Measurements from ENCODE around the gene HCRTR2. TPM values are rescaled to one million over a fixed set of nuclear protein-coding genes. Genes with fewer than 3 reads are reported as not detected.

Gene HCRTR2
- total and polyA plus RNA-seq, 2 of the 8 experiments (the other 6 are each of a cell fraction or from before 2014, with no cell fraction given) = 0.19 to 0.23 TPM

DNA sequence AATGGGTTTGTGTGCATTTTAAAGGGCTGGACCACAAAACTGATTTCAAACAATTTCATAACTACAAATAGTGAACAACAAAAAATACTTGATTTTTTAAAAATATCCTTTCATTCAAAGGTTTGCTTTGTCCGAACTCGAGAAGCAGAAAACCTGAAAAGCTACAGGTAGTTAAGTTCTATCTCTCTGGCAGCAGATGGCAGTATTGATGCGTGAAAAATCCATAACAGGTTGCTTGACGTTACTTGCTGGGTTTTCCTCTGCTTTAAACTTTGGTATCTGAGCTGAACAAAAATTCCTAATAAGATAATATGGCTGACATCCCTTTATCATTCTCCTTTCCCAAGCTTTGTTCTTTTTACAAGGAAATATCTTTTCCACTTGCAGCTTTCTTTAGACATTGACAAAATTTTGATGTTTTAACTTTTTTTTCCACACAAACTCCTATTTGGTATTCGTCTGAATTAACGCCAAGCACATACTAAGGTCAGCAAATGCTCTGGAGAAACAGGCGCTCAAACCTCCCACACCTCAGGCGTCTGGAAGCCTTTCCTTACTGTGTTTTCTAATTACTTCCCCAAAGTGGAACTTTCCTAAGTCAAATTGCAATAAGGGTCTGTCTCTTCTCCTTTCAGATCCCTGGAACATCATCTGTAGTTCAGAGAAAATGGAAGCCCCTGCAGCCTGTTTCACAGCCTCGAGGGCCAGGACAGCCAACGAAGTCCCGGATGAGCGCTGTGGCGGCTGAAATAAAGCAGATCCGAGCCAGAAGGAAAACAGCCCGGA lies 102.6 kb downstream of the HCRTR2 start:
- POLR2A ChIA-PET (ENCODE audit: partially characterized antibody) = no interaction called here
- peak; percentile 96 for FAIRE-seq
- no peak overlapping the region for H2BK20ac ChIP-seq (ENCODE audit: low read length)
- no peaks in the 10 kb centered on the region for H3K9me3 ChIP-seq (ENCODE audit: insufficient read depth in 2 of 2, low read depth in 1 of 2, low read length in 1 of 2)
- H3K23me2 ChIP-seq (ENCODE audit: low read depth, low read length) = no peaks in the 10 kb centered on the region; the same call in 1 of the 2 replicates
- H3K4me3 ChIP-seq (ENCODE audit: extremely low read depth in 1 of 4, insufficient read depth in 2 of 4, low read depth in 3 of 4, low read length in 4 of 4) = no peak overlapping the region
- H3K36me3 ChIP-seq (ENCODE audit: control insufficient read depth in 2 of 4, insufficient read depth in 4 of 4, low read length in 3 of 4) = no peaks in the 10 kb centered on the region
- no peak overlapping the region for H2BK5ac ChIP-seq (ENCODE audit: low read depth, low read length)
- H3K18ac ChIP-seq (ENCODE audit: extremely low read depth, low read length) = no peak overlapping the region
- H3K27me3 ChIP-seq (replicated peaks in 1 of 4; ENCODE audit: control insufficient read depth in 3 of 4, extremely low read depth in 1 of 4, insufficient read depth in 3 of 4, low read length in 3 of 4) = no peaks in the 10 kb centered on the region
- no peak overlapping the region for H2AK5ac ChIP-seq (ENCODE audit: low read depth, low read length)
- H3K14ac ChIP-seq (ENCODE audit: insufficient read length) = no peak overlapping the region
- H3K4me2 ChIP-seq (ENCODE audit: insufficient read depth in 1 of 2, low read depth in 2 of 2, low read length in 2 of 2) = peak overlapping the region in 1 of 2 experiments; percentile 3; a peak in 1 of 4 replicates
- H3K23ac ChIP-seq (ENCODE audit: insufficient read length) = no peak overlapping the region
- CTCF ChIA-PET (ENCODE audit: partially characterized antibody) = interaction anchor here (0.8 to 2.0 kb wide), 18 partner anchors 9 to 1366 kb away, joined by 3 to 15 read pairs (median 4); partner anchors contain the start of gene DST
- no peak overlapping the region for H4K8ac ChIP-seq (ENCODE audit: extremely low read depth, insufficient read depth, low read length)
- no peak overlapping the region for H4K5ac ChIP-seq (ENCODE audit: insufficient read length, low read depth, low read length)
- H2BK12ac ChIP-seq (ENCODE audit: low read depth, low read length) = no peak overlapping the region
- peak overlapping the region; percentile 16; the same call in 1 of the 2 replicates for H2AFZ ChIP-seq (ENCODE audit: low read length)
- H4K91ac ChIP-seq (replicated peaks; ENCODE audit: insufficient read length, low read length) = no peak overlapping the region
- no peaks in the 10 kb centered on the region for H3K79me1 ChIP-seq (ENCODE audit: low read depth, low read length)
- H3K27ac ChIP-seq (ENCODE audit: low read depth, low read length) = no peak overlapping the region
- no peak overlapping the region for H2BK15ac ChIP-seq (ENCODE audit: low read length)
- 50% methylated on average over 15 of the region's 15 CpGs; no CpG with 5 or more reads in 1 of the 2 experiments for WGBS, 2 experiments (ENCODE audit: extremely low coverage in 1 of 2, insufficient coverage in 1 of 2, insufficient read length in 1 of 2, insufficient replicate concordance in 2 of 2, low coverage in 1 of 2, low lambda C conversion rate in 2 of 2, missing lambda C conversion rate in 1 of 2)
- no peaks in the 10 kb centered on the region for H3K79me2 ChIP-seq (ENCODE audit: control insufficient read depth in 1 of 2, insufficient read depth in 2 of 2, low read length in 2 of 2)
- H3K4ac ChIP-seq (replicated peaks; ENCODE audit: insufficient read length, low read depth, low read length) = no peak overlapping the region
- H3K56ac ChIP-seq (replicated peaks; ENCODE audit: insufficient read length, low read depth, low read length) = no peak overlapping the region
- H3K4me1 ChIP-seq (replicated peaks in 1 of 4; ENCODE audit: control insufficient read depth in 3 of 4, insufficient read depth in 4 of 4, low read length in 3 of 4) = peaks cover 0 to 7% (median 2%) of the 10 kb centered on the region in 4 experiments; a peak in 4 of 7 replicates
- DNase-seq (ENCODE audit: low read depth in 1 of 2, low spot score in 2 of 2) = peak in 1 of 2 experiments; percentile 50
- no peak overlapping the region for H2BK120ac ChIP-seq (replicated peaks; ENCODE audit: low read depth, low read length)
- H4K20me1 ChIP-seq (replicated peaks in 1 of 2; ENCODE audit: control insufficient read depth in 1 of 2, insufficient read depth in 2 of 2, low read length in 2 of 2) = no peaks in the 10 kb centered on the region
- no peak overlapping the region for H3K9ac ChIP-seq (replicated peaks in 1 of 4; ENCODE audit: extremely low read depth in 1 of 4, low read depth in 3 of 4, low read length in 3 of 4)
- TF ChIP-seq MAX (IDR thresholded peaks at IDR 0.05) = no peak
- no peak for TF ChIP-seq SIN3A (conservative IDR thresholded peaks at IDR 0.05 in 1 of 2, IDR thresholded peaks at IDR 0.05 in 1 of 2; ENCODE audit: low read depth in 1 of 2, low read length in 2 of 2)
- peak in 2 of 3 experiments; percentile 49 to 67; a peak in 3 of 4 replicates for TF ChIP-seq CTCF (IDR thresholded peaks at IDR 0.05; ENCODE audit: control extremely low read depth in 1 of 3, insufficient read depth in 1 of 3, low read depth in 1 of 3, low read length in 3 of 3)
- no peak for TF ChIP-seq NRF1 (IDR thresholded peaks at IDR 0.05; ENCODE audit: low read depth, low read length)
- TF ChIP-seq ASH2L (IDR thresholded peaks at IDR 0.05; ENCODE audit: low read length) = no peak
- peak; percentile 80 to 85 for TF ChIP-seq RAD21 (IDR thresholded peaks at IDR 0.05 in 1 of 2, conservative IDR thresholded peaks at IDR 0.05 in 1 of 2; ENCODE audit: low read depth in 2 of 2, low read length in 2 of 2)
- no peak for TF ChIP-seq JUN (IDR thresholded peaks at IDR 0.05; ENCODE audit: low read depth, low read length)
- no peak for TF ChIP-seq EP300 (IDR thresholded peaks at IDR 0.05; ENCODE audit: borderline replicate concordance in 1 of 2, low read depth in 2 of 2, low read length in 2 of 2)

Data from H1 (cell line).